Measurements from ENCODE around the gene IER3IP1. TPM values are rescaled to one million over a fixed set of nuclear protein-coding genes. Genes with fewer than 3 reads are reported as not detected.

IER3IP1 gene
- total RNA-seq (1 to 10 TPM; 2.7 to 7.1 (median 5.0) TPM), polyA plus RNA-seq (10 to 100 TPM in 1 of 2 donors, 1 to 10 TPM in 1; 6.9 to 15.4 TPM)

- Histone ChIP-seq H3K36me3 (no peaks in the 10 kb centered on the region), H3K27me3 (no peaks in the 10 kb centered on the region), H3K4me1 (peaks cover 8 to 16% (median 13%) of the 10 kb centered on the region in 3 donors), H3K27ac (peak within 1 kb of the TSS; percentile 40 to 74 (median 63)), H3K4me3 (peak within 1 kb of the TSS; percentile 51 to 99 (median 88)), H3K9me3 (no peaks in the 10 kb centered on the region)
- TF ChIP-seq CTCF (IDR thresholded peaks at IDR 0.05) = no peak
- 0 to 1% methylated on average over 47 to 48 of the region's 48 CpGs for WGBS, 2 donors
- peak; percentile 89 to 96 (median 94) for DNase-seq
- intact Hi-C loops (cut with DNase I) = no loop called here
- FAIRE-seq = no peak
- peak; percentile 93 to 99 (median 97) for ATAC-seq
These were observed at the start of gene IER3IP1 for GRCh38 chr18:47175898-47176575. Gene IER3IP1 (minus strand): TSS chr18:47176364. CDS start chr18:47176277, 87 bp downstream.

GRCh38 chr18:47215554-47216138 lies 39.5 kb upstream of the IER3IP1 start:
- WGBS, 2 donors = 1 to 2% methylated on average over 5 of the region's 5 CpGs
- intact Hi-C loops (cut with DNase I) = loop anchor here in 1 of 3 donors (5.0 kb wide), 1 partner anchor 532 kb away; no protein-coding TSS in a partner anchor
- Histone ChIP-seq H3K9me3 (no peaks in the 10 kb centered on the region), H3K4me1 (no peaks in the 10 kb centered on the region), H3K27me3 (no peaks in the 10 kb centered on the region), H3K4me3 (no peak overlapping the region), H3K27ac (no peak overlapping the region), H3K36me3 (no peaks in the 10 kb centered on the region)
- FAIRE-seq (no peak), ATAC-seq (peak in 3 of 4 donors; percentile 68 to 81 (median 76)), DNase-seq (peak in 1 of 6 donors; percentile 23)
- TF ChIP-seq CTCF (IDR thresholded peaks at IDR 0.05) = peak in 3 of 4 donors; percentile 33 to 38 (median 34)

GRCh38 chr18:47209171-47209570 lies 33.0 kb upstream of the IER3IP1 start:
- no peaks in the 10 kb centered on the region for H3K4me1 ChIP-seq
- TF ChIP-seq CTCF (IDR thresholded peaks at IDR 0.05) = no peak
- H3K9me3 ChIP-seq = no peaks in the 10 kb centered on the region
- ATAC-seq (no peak), DNase-seq (no peak), FAIRE-seq (no peak)
- H3K27ac ChIP-seq = no peak overlapping the region
- WGBS, 2 donors = 53 to 82% methylated on average over 1 of the region's 1 CpG
- no peak overlapping the region for H3K4me3 ChIP-seq
- no peaks in the 10 kb centered on the region for H3K36me3 ChIP-seq
- intact Hi-C loops (cut with DNase I) = loop anchor here in 1 of 3 donors (10.0 kb wide), 1 partner anchor 104 kb away; no protein-coding TSS in a partner anchor
- H3K27me3 ChIP-seq = no peaks in the 10 kb centered on the region

GRCh38 chr18:47206945-47207637 lies 30.9 kb upstream of the IER3IP1 start:
- no peak overlapping the region for H3K4me3 ChIP-seq
- H3K9me3 ChIP-seq = no peaks in the 10 kb centered on the region
- no peaks in the 10 kb centered on the region for H3K4me1 ChIP-seq
- no peak overlapping the region for H3K27ac ChIP-seq
- FAIRE-seq (no peak), ATAC-seq (no peak), DNase-seq (no peak)
- intact Hi-C loops (cut with DNase I) = loop anchor here in 1 of 3 donors (10.0 kb wide), 1 partner anchor 102 kb away; no protein-coding TSS in a partner anchor
- WGBS, 2 donors = 33 to 40% methylated on average over 2 of the region's 2 CpGs
- TF ChIP-seq CTCF (IDR thresholded peaks at IDR 0.05) = no peak
- no peaks in the 10 kb centered on the region for H3K27me3 ChIP-seq
- H3K36me3 ChIP-seq = no peaks in the 10 kb centered on the region

Measured in pancreas (tissue), 10 donors.